ENCODE data around the gene VTN. TPM values are rescaled to one million over a fixed set of nuclear protein-coding genes. Genes with fewer than 3 reads are reported as not detected.

The VTN gene
- total and polyA plus RNA-seq, 3 donors from 2014 or later, result 6.5 to 57.9 (median 9.7) TPM

- peaks cover 33% of the 10 kb centered on the region for H3K4me1 ChIP-seq
- no peak for TF ChIP-seq CTCF (IDR thresholded peaks at IDR 0.05)
- no peak for TF ChIP-seq POLR2A (IDR thresholded peaks at IDR 0.05)
These were observed 33.9 kb downstream of the VTN start for GRCh38 chr17:28335959-28336871.

GRCh38 chr17:28335201-28335958 is 34.7 kb downstream of the VTN start, which contains the start of the genes IFT20 and TNFAIP1:
Gene IFT20, minus strand, starts transcription at chr17:28335472. Its CDS starts 3,487 bp downstream, at chr17:28331985.
Gene TNFAIP1, plus strand, starts transcription at chr17:28335761. Its CDS starts 3,761 bp downstream, at chr17:28339522.
- 0% methylated on average over 1 to 53 of the region's 62 CpGs for WGBS, 2 donors
- Histone ChIP-seq H3K4me3 (peak within 1 kb of the TSS; percentile 82 to 83), H3K36me3 (ENCODE audit: low read depth, missing control alignments) (no peaks in the 10 kb centered on the region), H3K27ac (peak within 1 kb of the TSS; percentile 90), H3K4me1 (peaks cover 33% of the 10 kb centered on the region), H3K27me3 (no peaks in the 10 kb centered on the region), H3K9me3 (no peaks in the 10 kb centered on the region)
- intact Hi-C loops (cut with DNase I; ENCODE audit: low total_unique reads), result no loop called here
- peak; percentile 99 for DNase-seq
- TF ChIP-seq POLR2A (IDR thresholded peaks at IDR 0.05) (peak; percentile 34), CTCF (IDR thresholded peaks at IDR 0.05) (no peak)

More at GRCh38 chr17:28335959-28336871, 33.9 kb downstream of the VTN start:
- Histone ChIP-seq H3K27me3 (no peaks in the 10 kb centered on the region), H3K9me3 (no peaks in the 10 kb centered on the region), H3K36me3 (ENCODE audit: low read depth, missing control alignments) (no peaks in the 10 kb centered on the region), H3K27ac (peak overlapping the region; percentile 90), H3K4me3 (peak overlapping the region; percentile 82 to 83)
- intact Hi-C loops (cut with DNase I; ENCODE audit: low total_unique reads), result no loop called here
- 5 to 16% methylated on average over 9 to 29 of the region's 29 CpGs for WGBS, 2 donors
- DNase-seq, result peak; percentile 81

GRCh38 chr17:28334666-28335200 is 35.4 kb downstream of the VTN start:
- H3K27ac ChIP-seq, result peak overlapping the region; percentile 59 to 82
- H3K36me3 ChIP-seq (ENCODE audit: low read depth, missing control alignments), result no peaks in the 10 kb centered on the region
- H3K4me3 ChIP-seq, result peak overlapping the region; percentile 82 to 83
- DNase-seq, result peak; percentile 43
- intact Hi-C loops (cut with DNase I; ENCODE audit: low total_unique reads), result no loop called here
- H3K4me1 ChIP-seq, result peaks cover 33% of the 10 kb centered on the region
- H3K27me3 ChIP-seq, result no peaks in the 10 kb centered on the region
- TF ChIP-seq CTCF (IDR thresholded peaks at IDR 0.05), result no peak
- TF ChIP-seq POLR2A (IDR thresholded peaks at IDR 0.05), result no peak
- no peaks in the 10 kb centered on the region for H3K9me3 ChIP-seq
- 5 to 7% methylated on average over 15 to 18 of the region's 18 CpGs for WGBS, 2 donors

- Histone ChIP-seq H3K36me3 (ENCODE audit: low read depth, missing control alignments) (no peaks in the 10 kb centered on the region), H3K4me1 (peaks cover 33% of the 10 kb centered on the region), H3K4me3 (peak overlapping the region in 1 of 2 donors; percentile 83), H3K27me3 (no peaks in the 10 kb centered on the region), H3K27ac (peak overlapping the region in 1 of 2 donors; percentile 59), H3K9me3 (no peaks in the 10 kb centered on the region)
- no peak for DNase-seq
- 33 to 40% methylated on average over 6 of the region's 6 CpGs for WGBS, 2 donors
- TF ChIP-seq POLR2A (IDR thresholded peaks at IDR 0.05) (no peak), CTCF (IDR thresholded peaks at IDR 0.05) (no peak)
- intact Hi-C loops (cut with DNase I; ENCODE audit: low total_unique reads), result no loop called here
These were observed 35.9 kb downstream of the VTN start for GRCh38 chr17:28334171-28334570.
